ENCODE results near the gene ANKRD6. TPM values are rescaled to one million over a fixed set of nuclear protein-coding genes. Genes with fewer than 3 reads are reported as not detected.

Gene ANKRD6
- total RNA-seq, 1 donor from 2014 or later, result 10.0 TPM

DNA sequence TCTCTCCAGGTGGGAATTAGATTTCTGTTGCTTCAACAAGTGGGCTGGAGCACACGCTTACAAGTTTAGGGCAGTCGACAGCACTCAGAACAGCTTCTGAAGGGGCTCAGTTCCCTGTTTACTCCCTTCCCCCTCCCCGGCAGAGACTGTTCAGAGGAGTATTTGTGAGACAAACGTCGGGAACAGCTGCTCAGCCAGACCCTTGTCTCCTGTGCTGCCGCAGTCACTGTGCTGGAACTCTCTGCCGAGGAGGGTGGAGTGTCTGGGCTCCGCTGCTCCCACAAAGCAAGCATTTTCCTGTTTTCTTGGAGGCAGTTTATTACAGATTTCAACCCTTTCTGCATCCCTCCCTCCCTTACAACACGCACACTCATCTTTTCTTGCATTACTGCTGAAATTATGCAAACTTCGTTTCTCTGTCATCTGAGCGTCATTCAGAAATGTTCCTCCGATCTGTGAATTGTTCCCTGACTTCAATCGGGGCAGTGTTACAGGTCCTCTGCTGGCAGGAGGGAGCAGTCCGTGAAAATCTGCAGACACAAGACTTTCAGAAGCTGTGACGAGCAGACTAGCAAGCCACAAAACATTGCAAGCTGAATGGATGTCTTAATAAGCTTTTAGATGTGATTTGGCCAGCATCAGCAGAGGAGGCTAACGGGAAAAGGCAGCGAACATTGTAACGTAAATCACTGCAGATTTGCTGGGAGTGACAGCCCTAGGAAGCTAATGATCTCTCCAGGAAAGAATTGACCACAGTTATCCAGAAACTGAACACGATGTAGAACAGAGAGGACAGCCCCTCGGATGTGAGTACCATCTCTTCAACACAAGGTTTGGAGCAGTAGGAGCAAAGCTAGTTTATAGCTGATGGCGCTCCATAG, 129.4 kb downstream of the ANKRD6 start:
- Histone ChIP-seq H3K36me3 (ENCODE audit: control insufficient read depth, insufficient read depth, low read length) (no peaks in the 10 kb centered on the region), H3K27me3 (ENCODE audit: control insufficient read depth, insufficient read depth, low read length) (peaks cover 9% of the 10 kb centered on the region), H3K4me3 (ENCODE audit: low read depth, low read length) (no peak overlapping the region)
- TF ChIP-seq, protein P1, sequence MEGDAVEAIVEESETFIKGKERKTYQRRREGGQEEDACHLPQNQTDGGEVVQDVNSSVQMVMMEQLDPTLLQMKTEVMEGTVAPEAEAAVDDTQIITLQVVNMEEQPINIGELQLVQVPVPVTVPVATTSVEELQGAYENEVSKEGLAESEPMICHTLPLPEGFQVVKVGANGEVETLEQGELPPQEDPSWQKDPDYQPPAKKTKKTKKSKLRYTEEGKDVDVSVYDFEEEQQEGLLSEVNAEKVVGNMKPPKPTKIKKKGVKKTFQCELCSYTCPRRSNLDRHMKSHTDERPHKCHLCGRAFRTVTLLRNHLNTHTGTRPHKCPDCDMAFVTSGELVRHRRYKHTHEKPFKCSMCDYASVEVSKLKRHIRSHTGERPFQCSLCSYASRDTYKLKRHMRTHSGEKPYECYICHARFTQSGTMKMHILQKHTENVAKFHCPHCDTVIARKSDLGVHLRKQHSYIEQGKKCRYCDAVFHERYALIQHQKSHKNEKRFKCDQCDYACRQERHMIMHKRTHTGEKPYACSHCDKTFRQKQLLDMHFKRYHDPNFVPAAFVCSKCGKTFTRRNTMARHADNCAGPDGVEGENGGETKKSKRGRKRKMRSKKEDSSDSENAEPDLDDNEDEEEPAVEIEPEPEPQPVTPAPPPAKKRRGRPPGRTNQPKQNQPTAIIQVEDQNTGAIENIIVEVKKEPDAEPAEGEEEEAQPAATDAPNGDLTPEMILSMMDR (IDR thresholded peaks at IDR 0.05; ENCODE audit: insufficient read depth, low read length, poor library complexity, severe bottlenecking), result no peak
- no peak for DNase-seq (ENCODE audit: low read depth)

DNA sequence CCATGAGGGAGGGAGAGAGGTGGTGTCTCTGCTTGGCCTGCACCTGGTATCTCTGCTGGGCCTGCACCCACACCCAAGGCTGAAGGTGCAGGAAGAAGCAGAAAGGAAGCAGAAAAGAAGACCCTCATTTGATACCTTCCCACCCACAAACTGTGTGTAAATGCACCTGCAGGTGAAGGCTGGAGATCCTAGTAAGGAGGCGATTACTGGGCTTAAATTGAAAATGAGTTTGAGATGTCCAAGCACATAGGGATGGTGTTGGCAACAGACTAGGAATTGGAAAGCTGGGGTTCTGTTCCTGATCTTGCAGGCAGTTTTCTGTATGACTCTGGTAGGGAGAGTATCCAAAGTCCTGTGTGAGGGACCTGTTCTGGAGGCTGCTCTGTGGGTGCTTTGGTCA, 130.9 kb downstream of the ANKRD6 start:
- no peaks in the 10 kb centered on the region for H3K36me3 ChIP-seq (ENCODE audit: control insufficient read depth, insufficient read depth, low read length)
- no peak overlapping the region for H3K4me3 ChIP-seq (ENCODE audit: low read depth, low read length)
- TF ChIP-seq, protein P1 (IDR thresholded peaks at IDR 0.05; ENCODE audit: insufficient read depth, low read length, poor library complexity, severe bottlenecking), result no peak
- DNase-seq (ENCODE audit: low read depth), result no peak
- peaks cover 9% of the 10 kb centered on the region for H3K27me3 ChIP-seq (ENCODE audit: control insufficient read depth, insufficient read depth, low read length)

DNA sequence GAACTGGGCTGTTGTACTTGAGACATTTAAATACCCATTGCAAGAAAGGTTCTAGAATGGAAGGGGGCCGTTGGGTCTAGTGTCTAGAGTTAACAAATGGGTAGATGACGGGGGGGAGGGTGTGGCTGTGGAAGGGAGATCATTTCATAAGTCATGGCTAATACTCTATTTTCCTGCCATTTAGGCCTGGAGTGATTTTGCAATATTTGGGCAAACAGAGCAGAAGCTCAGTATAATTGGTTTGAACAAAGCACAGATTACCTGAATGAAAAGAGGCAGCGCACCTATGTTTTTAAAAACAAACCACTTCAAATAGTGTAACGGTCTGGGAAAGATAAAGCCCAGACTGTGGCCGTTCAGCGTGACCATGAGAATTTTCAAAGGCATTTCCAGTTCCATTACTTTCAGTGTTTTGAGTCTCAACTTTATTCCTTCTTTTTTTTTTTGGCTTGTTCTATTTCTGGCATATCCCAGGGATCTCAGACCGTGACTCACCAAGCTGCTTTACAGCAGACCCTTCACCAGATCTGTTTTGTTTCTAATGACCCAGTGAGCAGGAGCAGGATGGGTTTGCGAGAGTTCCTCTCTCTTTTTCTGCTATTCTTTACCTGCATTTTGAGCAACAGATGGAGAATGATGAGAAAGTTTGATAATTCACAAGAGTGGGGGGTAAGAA, 131.9 kb downstream of the ANKRD6 start:
- TF ChIP-seq, protein P1 (IDR thresholded peaks at IDR 0.05; ENCODE audit: insufficient read depth, low read length, poor library complexity, severe bottlenecking), result no peak
- H3K27me3 ChIP-seq (ENCODE audit: control insufficient read depth, insufficient read depth, low read length), result peaks cover 7% of the 10 kb centered on the region
- H3K4me3 ChIP-seq (ENCODE audit: low read depth, low read length), result no peak overlapping the region
- peak; percentile 14 for DNase-seq (ENCODE audit: low read depth)
- H3K36me3 ChIP-seq (ENCODE audit: control insufficient read depth, insufficient read depth, low read length), result no peaks in the 10 kb centered on the region

DNA sequence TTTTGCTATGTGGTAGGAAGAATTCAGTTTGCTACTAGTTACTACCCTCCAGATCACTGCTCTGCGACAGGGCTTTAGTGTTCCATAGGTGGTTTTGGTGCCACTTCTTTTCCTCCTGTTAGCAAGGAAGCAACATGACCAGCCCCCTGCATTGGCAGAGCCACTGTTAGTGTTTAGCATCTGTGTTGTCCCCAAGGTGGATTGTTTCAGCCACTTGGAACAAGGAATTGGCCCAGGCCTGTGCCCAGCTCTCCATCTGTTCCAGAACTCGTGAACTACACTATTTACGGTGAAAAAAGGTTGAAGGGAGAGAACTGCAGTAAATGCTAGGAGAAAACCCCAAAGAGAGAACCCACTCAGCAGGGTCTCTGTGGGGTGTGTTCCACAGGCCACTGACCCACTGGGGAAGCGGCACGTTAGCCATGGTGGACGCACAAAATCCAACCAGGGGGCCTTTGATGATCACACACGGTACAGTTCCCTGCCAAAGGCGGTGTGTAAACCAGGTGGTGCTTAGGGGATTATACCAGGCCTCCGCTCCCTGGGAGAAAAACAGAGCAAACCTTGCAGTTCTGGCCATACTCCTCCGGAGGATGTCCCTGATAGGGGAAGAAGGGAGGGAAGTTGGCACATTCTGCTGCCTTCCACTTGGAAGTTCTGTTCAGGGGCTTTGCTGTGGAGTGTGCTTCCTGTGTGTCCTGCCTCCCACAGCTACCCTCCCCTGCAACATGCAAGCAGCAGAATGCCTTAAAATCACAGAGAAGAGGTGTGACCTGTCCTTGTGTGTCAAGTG, 133.3 kb downstream of the ANKRD6 start:
- H3K36me3 ChIP-seq (ENCODE audit: control insufficient read depth, insufficient read depth, low read length), result no peaks in the 10 kb centered on the region
- TF ChIP-seq, protein P1 (IDR thresholded peaks at IDR 0.05; ENCODE audit: insufficient read depth, low read length, poor library complexity, severe bottlenecking), result no peak
- no peak overlapping the region for H3K4me3 ChIP-seq (ENCODE audit: low read depth, low read length)
- DNase-seq (ENCODE audit: low read depth), result no peak
- H3K27me3 ChIP-seq (ENCODE audit: control insufficient read depth, insufficient read depth, low read length), result peaks cover 7% of the 10 kb centered on the region

DNA sequence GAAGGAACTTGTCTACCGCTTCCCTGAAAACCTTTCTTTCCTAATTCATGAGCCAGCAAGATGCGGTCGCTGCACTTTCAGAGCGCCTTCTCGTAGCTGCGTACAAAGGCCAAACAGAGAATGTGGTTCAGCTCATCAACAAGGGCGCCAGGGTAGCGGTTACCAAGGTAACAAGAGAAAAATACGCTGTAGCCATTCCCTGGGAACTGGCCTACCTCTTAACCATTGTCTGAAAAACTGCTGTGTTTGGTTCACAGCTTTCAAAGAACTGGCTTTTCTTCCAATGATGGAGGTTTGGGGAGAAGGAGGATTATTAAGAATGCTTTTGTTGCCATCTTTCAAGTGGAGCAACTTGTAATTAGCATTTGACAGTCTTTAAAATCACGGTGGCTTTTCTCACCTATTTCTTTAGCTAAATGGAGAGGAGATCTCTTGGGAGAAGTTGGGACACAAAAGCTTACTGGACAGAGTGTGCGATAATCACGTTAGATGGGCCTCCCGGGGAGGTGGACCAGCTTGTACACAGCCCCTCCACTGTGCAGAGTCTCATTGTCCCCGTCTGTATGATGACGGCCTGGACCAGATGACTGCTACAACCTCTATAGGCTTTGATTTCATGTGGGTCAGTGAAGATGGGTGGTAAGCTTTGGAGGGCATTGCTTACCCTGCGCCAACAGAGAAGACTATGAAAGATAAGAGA, 134.1 kb downstream of the ANKRD6 start:
- DNase-seq (ENCODE audit: low read depth), result no peak
- Histone ChIP-seq H3K27me3 (ENCODE audit: control insufficient read depth, insufficient read depth, low read length) (peaks cover 5% of the 10 kb centered on the region), H3K36me3 (ENCODE audit: control insufficient read depth, insufficient read depth, low read length) (no peaks in the 10 kb centered on the region), H3K4me3 (ENCODE audit: low read depth, low read length) (no peak overlapping the region)
- TF ChIP-seq, protein P1 (IDR thresholded peaks at IDR 0.05; ENCODE audit: insufficient read depth, low read length, poor library complexity, severe bottlenecking), result no peak

Data from kidney epithelial cell (primary cell).